LNCaP clone FGC (cell line): ENCODE measurements around the gene MYBPC1.

Source experiments
- DNase-seq: peaks from one replicate; pipeline ENCODE4 v3.0.0-alpha.2; 2011; ENCODE audit warnings: low read depth
- H3K4me3 ChIP-seq: 2 replicates; pipeline ENCODE4 v1.5.1; 2011; ENCODE audit warnings: mild to moderate bottlenecking, low read depth, low read length, control low read depth
- CTCF ChIP-seq: IDR thresholded peaks from 2 replicates; pipeline ENCODE4 v1.5.1; 2012; ENCODE audit warnings: mild to moderate bottlenecking; ENCODE audit not compliant: control insufficient read depth, insufficient read depth; ENCODE audit errors: extremely low read depth

The MYBPC1 gene

DNA sequence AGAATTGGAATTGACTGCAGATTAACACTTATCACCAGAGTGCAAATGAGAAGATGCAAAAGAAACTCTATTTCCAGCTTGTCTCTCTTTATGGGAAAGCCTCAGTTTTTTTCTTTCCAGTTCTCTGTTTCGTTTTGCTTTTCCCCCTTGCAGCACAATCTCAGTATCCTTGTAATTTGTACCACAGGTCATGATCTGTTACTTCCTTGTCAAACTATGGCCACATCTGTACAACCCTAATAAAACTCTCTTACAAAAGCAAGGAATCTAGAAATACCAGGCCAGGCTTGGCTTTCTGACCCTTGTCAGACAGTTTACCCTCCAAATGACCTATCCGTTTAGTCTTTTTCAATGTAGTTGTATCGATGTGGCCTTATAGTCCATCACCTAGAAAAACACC is 33.9 kb downstream of the MYBPC1 start:
- no peak for TF ChIP-seq CTCF
- no peak for DNase-seq
- no peak overlapping the region for H3K4me3 ChIP-seq

DNA sequence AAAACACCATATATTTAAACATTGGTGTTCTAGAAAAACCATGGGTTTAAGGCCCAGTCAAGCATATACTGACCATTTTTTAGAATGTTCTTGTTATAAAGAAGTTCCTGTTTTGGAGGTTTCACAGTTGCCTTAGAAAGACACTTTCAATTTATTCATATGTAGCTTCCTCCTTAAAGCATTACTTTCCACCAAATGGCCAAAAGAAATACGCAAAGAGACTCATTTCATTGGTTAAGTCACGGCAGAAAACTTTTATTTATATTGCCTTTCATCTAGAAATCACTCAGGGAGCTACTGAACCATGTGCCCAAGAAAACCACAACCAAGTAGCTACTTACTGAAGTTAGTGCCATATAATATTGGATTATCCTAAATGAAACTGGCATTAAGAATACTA is 40.0 kb downstream of the MYBPC1 start:
- DNase-seq = no peak
- TF ChIP-seq CTCF = no peak
- H3K4me3 ChIP-seq = no peak overlapping the region

DNA sequence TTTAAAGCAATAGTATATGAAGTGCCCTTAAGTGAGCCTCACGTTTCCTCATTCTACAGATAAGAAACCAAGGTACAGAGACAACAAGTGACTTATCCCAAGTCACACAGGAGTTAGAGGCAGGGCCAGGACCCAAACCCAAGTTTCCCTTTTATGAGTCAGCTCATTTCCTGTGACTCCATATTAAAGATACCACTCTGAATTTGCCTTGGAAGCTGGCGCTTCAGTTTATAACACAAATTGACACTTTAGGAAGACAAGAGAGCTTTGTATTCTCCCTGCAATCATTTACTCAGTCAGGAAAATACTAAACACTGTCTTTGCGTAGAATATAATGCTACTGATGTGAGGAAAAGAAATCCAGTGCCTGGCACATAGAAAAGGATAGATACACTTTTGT is 43.2 kb downstream of the MYBPC1 start:
- TF ChIP-seq CTCF = no peak
- no peak overlapping the region for H3K4me3 ChIP-seq
- DNase-seq = no peak

- TF ChIP-seq CTCF = no peak
- no peak for DNase-seq
- no peak overlapping the region for H3K4me3 ChIP-seq
Observed at GRCh38 chr12:101642115-101643067, 47.6 kb downstream of the MYBPC1 start.

GRCh38 chr12:101647711-101648110 is 52.9 kb downstream of the MYBPC1 start:
- no peak for TF ChIP-seq CTCF

DNA sequence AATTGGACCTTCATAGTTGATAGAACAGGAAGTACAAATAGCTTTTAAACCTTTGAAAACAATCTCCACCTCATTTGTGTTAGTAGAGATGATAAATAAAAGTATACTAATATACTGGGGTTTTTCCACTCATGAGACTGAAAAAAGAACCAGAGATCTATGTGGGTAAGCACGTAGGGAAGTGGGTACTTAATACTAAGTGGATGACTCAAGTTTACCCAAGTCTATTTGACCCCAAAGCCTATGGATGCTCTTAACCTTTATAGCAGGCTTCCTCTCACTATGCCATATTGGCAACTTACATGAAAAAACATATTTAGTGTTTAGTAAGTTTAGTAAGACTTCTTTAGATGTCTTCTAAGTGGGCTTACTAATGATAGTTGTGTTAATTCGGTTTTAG is 53.4 kb downstream of the MYBPC1 start:
- no peak overlapping the region for H3K4me3 ChIP-seq
- DNase-seq = no peak
- TF ChIP-seq CTCF = no peak

More at GRCh38 chr12:101647711-101648110, 52.9 kb downstream of the MYBPC1 start:
- no peak for DNase-seq
- H3K4me3 ChIP-seq = no peak overlapping the region
